Osteocyte (in vitro differentiated cells): ENCODE results near the gene TRMT13. TPM values are rescaled to one million over a fixed set of nuclear protein-coding genes. Genes with fewer than 3 reads are reported as not detected.
"Not testable (repeated sequence)": the region's sequence is repeated elsewhere in the genome, so short reads cannot be mapped to it uniquely, and the experiment has no call there.

ENCODE experiments used
- DNase-seq: peaks from one replicate; pipeline ENCODE4 v3.0.0; 2021; ENCODE audit warnings: mixed read lengths; ENCODE audit not compliant: unreplicated experiment; ENCODE audit errors: extremely low spot score
- H3K27ac Mint-ChIP-seq: one replicate; pipeline ENCODE4 v1.8.0; 2021; ENCODE audit warnings: mild to moderate bottlenecking, mixed read lengths; ENCODE audit not compliant: unreplicated experiment
- H3K27me3 Mint-ChIP-seq: one replicate; pipeline ENCODE4 v1.8.0; 2021; ENCODE audit warnings: mixed read lengths; ENCODE audit not compliant: unreplicated experiment
- H3K36me3 Mint-ChIP-seq: one replicate; pipeline ENCODE4 v1.8.0; 2021; ENCODE audit warnings: mixed read lengths; ENCODE audit not compliant: unreplicated experiment
- H3K4me1 Mint-ChIP-seq: one replicate; pipeline ENCODE4 v1.8.0; 2021; ENCODE audit warnings: mixed read lengths; ENCODE audit not compliant: unreplicated experiment
- H3K4me3 Mint-ChIP-seq: one replicate; pipeline ENCODE4 v1.8.0; 2021; ENCODE audit warnings: mild to moderate bottlenecking, moderate library complexity, mixed read lengths; ENCODE audit not compliant: unreplicated experiment
- H3K9me3 Mint-ChIP-seq: one replicate; pipeline ENCODE4 v1.8.0; 2021; ENCODE audit warnings: mixed read lengths; ENCODE audit not compliant: unreplicated experiment
- CTCF ChIP-seq: fragments of 200-600 bp; sonication (generic); IDR thresholded peaks from 2 replicates; pipeline ENCODE4 v1.5.0; 2021; ENCODE audit warnings: antibody characterized with exemption, mild to moderate bottlenecking, moderate library complexity
- total RNA-seq: library from RNA; stranded (reverse); gene quantifications from 2 replicates; pipeline ENCODE4 v1.2.1, GENCODE V29; 2021

TRMT13 gene
- total RNA-seq, 1 donor from 2014 or later: 9.9 TPM

- Mint-ChIP-seq H3K27ac (no peak overlapping the region), H3K27me3 (no peaks in the 10 kb centered on the region), H3K36me3 (peaks cover 13% of the 10 kb centered on the region), H3K9me3 (no peaks in the 10 kb centered on the region), H3K4me3 (no peak overlapping the region), H3K4me1 (no peaks in the 10 kb centered on the region)
- no peak for DNase-seq
- no peak for TF ChIP-seq CTCF
Measured at GRCh38 chr1:100187912-100188311, 54.9 kb downstream of the TRMT13 start.

GRCh38 chr1:100188617-100189016 lies 55.7 kb downstream of the TRMT13 start:
- Mint-ChIP-seq H3K27ac (no peak overlapping the region), H3K27me3 (no peaks in the 10 kb centered on the region), H3K4me1 (no peaks in the 10 kb centered on the region), H3K4me3 (no peak overlapping the region), H3K9me3 (no peaks in the 10 kb centered on the region), H3K36me3 (peaks cover 13% of the 10 kb centered on the region)
- TF ChIP-seq CTCF: no peak
- no peak for DNase-seq

GRCh38 chr1:100198596-100198995 lies 65.6 kb downstream of the TRMT13 start:
- H3K36me3 Mint-ChIP-seq: peaks cover 61% of the 10 kb centered on the region
- H3K9me3 Mint-ChIP-seq: peaks cover 17% of the 10 kb centered on the region
- no peak for TF ChIP-seq CTCF
- no peaks in the 10 kb centered on the region for H3K4me1 Mint-ChIP-seq
- no peak overlapping the region for H3K27ac Mint-ChIP-seq
- H3K4me3 Mint-ChIP-seq: no peak overlapping the region
- H3K27me3 Mint-ChIP-seq: no peaks in the 10 kb centered on the region
- DNase-seq: no peak

- not testable (repeated sequence) for H3K27ac Mint-ChIP-seq, H3K4me1 Mint-ChIP-seq, H3K4me3 Mint-ChIP-seq, DNase-seq, H3K27me3 Mint-ChIP-seq
- Mint-ChIP-seq H3K9me3 (peaks cover 27% of the 10 kb centered on the region), H3K36me3 (peaks cover 74% of the 10 kb centered on the region)
Measured at GRCh38 chr1:100200060-100200459, 67.1 kb downstream of the TRMT13 start.

Other genes starting within 250 kb of the TRMT13 start
- 14.0 and 21.3 TPM in 2 replicates for gene SLC35A3, start 163.2 kb upstream of the TRMT13 start, total RNA-seq
- gene SASS6, start 233 bp upstream of the TRMT13 start, total RNA-seq: 2.8 and 3.2 TPM in 2 replicates
- 0.60 and 0.73 TPM in 2 replicates for gene LRRC39, start 45.1 kb downstream of the TRMT13 start, total RNA-seq
- 13.0 and 15.7 TPM in 2 replicates for gene DBT, start 116.7 kb downstream of the TRMT13 start, total RNA-seq
- 30.0 and 30.5 TPM in 2 replicates for gene RTCA, start 133.1 kb downstream of the TRMT13 start, total RNA-seq
- 2.8 and 3.9 TPM in 2 replicates for gene CDC14A, start 219.3 kb downstream of the TRMT13 start, total RNA-seq